Loucy (cell line): ENCODE data around the gene TXNL4B.

Experiments used
- H2AFZ ChIP-seq: fragments of 200-600 bp; sonication (generic); 2 replicates; pipeline ENCODE4 v1.6.0; 2016; ENCODE audit warnings: antibody characterized with exemption, mild to moderate bottlenecking, low read length, moderate library complexity
- H3F3A ChIP-seq: fragments of 200-600 bp; 2 replicates; pipeline ENCODE4 v1.6.0; 2016; ENCODE audit warnings: antibody characterized with exemption, low read depth, mild to moderate bottlenecking
- H3K27me3 ChIP-seq: fragments of 200-600 bp; sonication (generic); 2 replicates; pipeline ENCODE4 v1.6.1; 2014; ENCODE audit warnings: low read length, mild to moderate bottlenecking; ENCODE audit not compliant: insufficient read depth, poor library complexity, severe bottlenecking
- H3K36me3 ChIP-seq: fragments of 200-600 bp; sonication (generic); 2 replicates; pipeline ENCODE4 v1.6.1; 2016; ENCODE audit warnings: low read length; ENCODE audit not compliant: insufficient read depth
- H3K4me1 ChIP-seq: fragments of 200-600 bp; sonication (generic); 2 replicates; pipeline ENCODE4 v1.5.1; 2014; ENCODE audit warnings: low read length, mild to moderate bottlenecking; ENCODE audit not compliant: insufficient read depth, poor library complexity, severe bottlenecking
- H3K4me2 ChIP-seq: fragments of 200-600 bp; sonication (generic); 2 replicates; pipeline ENCODE4 v1.6.0; 2014; ENCODE audit warnings: antibody characterized with exemption, low read length, low read depth, mild to moderate bottlenecking; ENCODE audit not compliant: poor library complexity, severe bottlenecking
- H3K4me3 ChIP-seq: fragments of 200-600 bp; sonication (generic); 2 replicates; pipeline ENCODE4 v1.5.1; 2014; ENCODE audit warnings: low read length, mild to moderate bottlenecking, mixed read lengths; ENCODE audit not compliant: poor library complexity, severe bottlenecking
- H3K79me2 ChIP-seq: fragments of 200-600 bp; sonication (generic); 2 replicates; pipeline ENCODE4 v1.6.1; 2014; ENCODE audit warnings: low read length; ENCODE audit not compliant: insufficient read depth
- H3K9ac ChIP-seq: fragments of 200-600 bp; sonication (generic); 2 replicates; pipeline ENCODE4 v1.6.0; 2014; ENCODE audit warnings: mild to moderate bottlenecking, low read depth, low read length, moderate library complexity; ENCODE audit not compliant: poor library complexity, severe bottlenecking
- H3K9me2 ChIP-seq: fragments of 200-600 bp; sonication (generic); replicated peaks from 2 replicates; pipeline ENCODE4 v1.6.1; 2016; ENCODE audit warnings: low read depth, low read length, mixed read lengths
- H3K9me3 ChIP-seq: fragments of 200-600 bp; sonication (generic); 2 replicates; pipeline ENCODE4 v1.6.1; 2014; ENCODE audit warnings: mild to moderate bottlenecking, antibody characterized with exemption, low read length, low read depth; ENCODE audit not compliant: insufficient read depth
- H4K20me1 ChIP-seq: fragments of 200-600 bp; sonication (generic); 2 replicates; pipeline ENCODE4 v1.6.0; 2014; ENCODE audit warnings: antibody characterized with exemption, low read length, mild to moderate bottlenecking; ENCODE audit not compliant: insufficient read depth, poor library complexity, severe bottlenecking
- EZH2phosphoT487 ChIP-seq: fragments of 200-600 bp; IDR thresholded peaks from 2 replicates; pipeline ENCODE4 v1.6.1; 2018; ENCODE audit warnings: antibody characterized with exemption, mild to moderate bottlenecking, moderate library complexity, borderline replicate concordance
- TF ChIP-seq, protein P1 (sequence below): fragments of 200-600 bp; sonication (generic); conservative IDR thresholded peaks from 2 replicates; pipeline ENCODE4 v1.5.1; 2014; ENCODE audit warnings: mild to moderate bottlenecking, antibody characterized with exemption, low read length

The TXNL4B gene

DNA sequence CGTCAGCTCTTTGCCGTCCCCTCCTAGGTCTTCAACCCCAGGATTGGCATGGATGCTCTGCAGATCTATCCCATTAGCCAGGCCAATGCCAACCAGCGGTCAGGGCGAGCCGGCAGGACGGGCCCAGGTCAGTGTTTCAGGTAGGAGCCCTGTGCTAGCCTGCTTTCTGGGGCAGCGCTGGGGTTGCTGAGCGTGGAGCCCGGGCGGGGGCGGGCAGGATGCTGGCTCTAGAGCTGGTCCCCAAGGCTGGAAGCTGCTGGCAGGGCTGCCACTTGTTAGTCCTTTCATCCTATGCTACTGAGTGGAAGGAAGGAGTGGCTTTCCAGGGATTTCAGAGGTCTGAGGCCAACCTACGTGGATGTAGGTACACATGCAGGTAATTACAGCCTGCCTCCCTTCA, 12.6 kb upstream of the TXNL4B start:
- TF ChIP-seq, protein P1, sequence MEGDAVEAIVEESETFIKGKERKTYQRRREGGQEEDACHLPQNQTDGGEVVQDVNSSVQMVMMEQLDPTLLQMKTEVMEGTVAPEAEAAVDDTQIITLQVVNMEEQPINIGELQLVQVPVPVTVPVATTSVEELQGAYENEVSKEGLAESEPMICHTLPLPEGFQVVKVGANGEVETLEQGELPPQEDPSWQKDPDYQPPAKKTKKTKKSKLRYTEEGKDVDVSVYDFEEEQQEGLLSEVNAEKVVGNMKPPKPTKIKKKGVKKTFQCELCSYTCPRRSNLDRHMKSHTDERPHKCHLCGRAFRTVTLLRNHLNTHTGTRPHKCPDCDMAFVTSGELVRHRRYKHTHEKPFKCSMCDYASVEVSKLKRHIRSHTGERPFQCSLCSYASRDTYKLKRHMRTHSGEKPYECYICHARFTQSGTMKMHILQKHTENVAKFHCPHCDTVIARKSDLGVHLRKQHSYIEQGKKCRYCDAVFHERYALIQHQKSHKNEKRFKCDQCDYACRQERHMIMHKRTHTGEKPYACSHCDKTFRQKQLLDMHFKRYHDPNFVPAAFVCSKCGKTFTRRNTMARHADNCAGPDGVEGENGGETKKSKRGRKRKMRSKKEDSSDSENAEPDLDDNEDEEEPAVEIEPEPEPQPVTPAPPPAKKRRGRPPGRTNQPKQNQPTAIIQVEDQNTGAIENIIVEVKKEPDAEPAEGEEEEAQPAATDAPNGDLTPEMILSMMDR, result no peak
- no peak for TF ChIP-seq EZH2phosphoT487
- H3F3A ChIP-seq, result no peaks in the 10 kb centered on the region
- H3K4me1 ChIP-seq, result no peaks in the 10 kb centered on the region
- peaks cover 99% of the 10 kb centered on the region for H3K36me3 ChIP-seq
- no peak overlapping the region for H3K9ac ChIP-seq
- H3K9me3 ChIP-seq, result no peaks in the 10 kb centered on the region
- no peak overlapping the region for H2AFZ ChIP-seq
- H3K4me3 ChIP-seq, result no peak overlapping the region
- H3K4me2 ChIP-seq, result no peak overlapping the region
- H3K79me2 ChIP-seq, result no peaks in the 10 kb centered on the region
- H3K9me2 ChIP-seq, result no peaks in the 10 kb centered on the region
- no peaks in the 10 kb centered on the region for H3K27me3 ChIP-seq
- H4K20me1 ChIP-seq, result no peaks in the 10 kb centered on the region

DNA sequence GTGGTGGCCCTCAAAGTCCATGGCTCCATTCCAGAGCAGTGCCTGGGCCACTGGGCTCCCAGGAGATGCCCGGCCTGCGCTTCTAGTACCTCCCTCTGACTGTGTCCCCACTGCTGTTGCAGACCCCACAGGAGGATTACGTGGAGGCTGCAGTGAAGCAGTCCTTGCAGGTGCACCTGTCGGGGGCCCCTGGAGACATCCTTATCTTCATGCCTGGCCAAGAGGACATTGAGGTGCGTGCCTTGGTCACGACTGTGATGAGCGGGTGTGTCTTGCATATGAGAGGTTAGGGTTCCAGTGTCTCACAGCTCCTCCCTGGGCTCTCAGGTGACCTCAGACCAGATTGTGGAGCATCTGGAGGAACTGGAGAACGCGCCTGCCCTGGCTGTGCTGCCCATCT, 11.5 kb upstream of the TXNL4B start:
- no peak for TF ChIP-seq EZH2phosphoT487
- TF ChIP-seq, protein P1, result no peak
- Histone ChIP-seq H3K36me3 (peaks cover 99% of the 10 kb centered on the region), H3K27me3 (no peaks in the 10 kb centered on the region), H3K79me2 (no peaks in the 10 kb centered on the region), H2AFZ (no peak overlapping the region), H3K4me1 (no peaks in the 10 kb centered on the region), H3K9me3 (no peaks in the 10 kb centered on the region), H3K4me3 (no peak overlapping the region), H4K20me1 (no peaks in the 10 kb centered on the region), H3K9me2 (no peaks in the 10 kb centered on the region), H3K9ac (no peak overlapping the region), H3K4me2 (no peak overlapping the region), H3F3A (no peaks in the 10 kb centered on the region)

- Histone ChIP-seq H3K27me3 (no peaks in the 10 kb centered on the region), H3K4me3 (no peak overlapping the region), H3K4me2 (no peak overlapping the region), H3K9me3 (no peaks in the 10 kb centered on the region), H3K9ac (no peak overlapping the region), H3K9me2 (no peaks in the 10 kb centered on the region), H3F3A (no peaks in the 10 kb centered on the region), H4K20me1 (no peaks in the 10 kb centered on the region), H2AFZ (no peak overlapping the region), H3K79me2 (peaks cover 12% of the 10 kb centered on the region; the same call in 1 of the 2 replicates), H3K4me1 (peaks cover 2% of the 10 kb centered on the region), H3K36me3 (peaks cover 84% of the 10 kb centered on the region; the same call in 1 of the 2 replicates)
- no peak for TF ChIP-seq EZH2phosphoT487
- TF ChIP-seq, protein P1, result no peak
Measured at GRCh38 chr16:72101195-72101594, 7.8 kb upstream of the TXNL4B start.
